ENCODE results near the gene CFAP97.
"Not testable (repeated sequence)": the region's sequence is repeated elsewhere in the genome, so short reads cannot be mapped to it uniquely, and the experiment has no call there.

CFAP97 gene

DNA sequence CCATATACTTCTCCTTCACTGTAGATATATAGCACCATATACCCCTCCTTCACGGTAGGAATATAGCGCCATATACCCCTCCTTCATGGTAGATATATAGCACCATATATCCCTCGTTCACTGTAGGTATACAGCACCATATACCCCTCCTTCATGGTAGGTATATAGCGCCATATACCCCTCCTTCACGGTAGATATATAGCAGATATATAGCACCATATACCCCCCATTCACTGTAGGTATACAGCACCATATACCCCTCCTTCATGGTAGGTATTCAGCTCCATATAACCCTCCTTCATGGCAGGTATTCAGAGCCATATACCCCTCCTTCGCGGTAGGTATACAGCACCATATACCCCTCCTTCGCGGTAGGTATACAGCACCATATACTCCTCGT, 18.1 kb upstream of the CFAP97 start:
- no peak for DNase-seq

DNA sequence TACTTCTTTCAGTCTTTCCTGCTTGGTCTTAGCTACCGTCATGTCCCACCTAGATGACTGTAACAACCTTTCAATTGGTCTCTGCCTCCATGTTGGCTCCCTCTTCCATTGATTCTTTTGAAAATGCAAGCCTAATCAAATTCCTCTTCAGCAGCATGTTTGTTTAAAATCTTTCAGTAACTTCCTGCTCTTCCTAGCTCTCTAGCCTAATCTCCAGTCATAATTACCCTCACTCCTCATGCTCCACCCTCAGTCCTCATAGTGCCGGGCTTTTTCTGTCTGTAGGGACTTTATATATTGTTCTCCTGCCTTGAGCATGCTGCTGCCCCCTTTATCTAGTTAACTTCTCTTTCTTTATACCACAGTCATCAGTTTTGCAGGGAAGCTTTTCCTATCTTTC, 17.7 kb upstream of the CFAP97 start:
- no peak for DNase-seq

DNA sequence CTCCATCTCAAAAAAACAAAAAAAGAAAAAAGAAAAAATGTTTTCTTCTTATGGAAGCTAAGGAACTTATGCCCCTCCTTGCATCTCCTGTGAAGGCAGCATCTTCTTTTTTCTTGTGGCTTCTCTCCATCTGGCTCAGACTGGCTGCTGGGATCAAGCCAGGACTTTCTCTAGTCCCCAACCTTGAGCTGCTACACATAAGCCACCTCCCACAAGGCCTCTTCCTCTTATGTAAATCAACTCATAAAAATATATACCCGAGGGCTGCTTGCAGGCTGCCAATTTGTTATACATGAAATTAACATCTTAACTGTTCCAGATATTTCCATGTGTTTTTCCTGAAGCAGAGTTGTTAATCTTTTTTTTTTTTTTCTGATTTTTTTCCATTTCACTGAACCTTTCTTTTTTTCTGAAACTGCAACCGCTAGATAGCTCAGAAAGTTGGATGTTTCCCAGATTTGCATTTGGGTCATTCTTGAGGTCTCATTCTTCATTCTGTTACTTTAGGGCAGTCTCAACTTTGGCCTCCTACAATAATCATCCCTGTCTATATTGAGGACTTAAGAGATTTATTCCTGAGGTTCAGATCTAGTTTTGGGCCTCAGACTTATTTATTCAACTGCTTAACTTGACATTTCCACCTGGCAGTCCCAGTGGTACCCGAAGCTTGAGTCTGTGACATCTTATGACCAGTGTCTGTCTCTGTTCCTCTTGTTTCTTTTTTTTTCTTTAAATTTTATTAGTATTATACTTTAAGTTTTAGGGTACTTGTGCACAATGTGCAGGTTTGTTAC, 15.9 kb upstream of the CFAP97 start:
- DNase-seq, result peak; percentile 84

DNA sequence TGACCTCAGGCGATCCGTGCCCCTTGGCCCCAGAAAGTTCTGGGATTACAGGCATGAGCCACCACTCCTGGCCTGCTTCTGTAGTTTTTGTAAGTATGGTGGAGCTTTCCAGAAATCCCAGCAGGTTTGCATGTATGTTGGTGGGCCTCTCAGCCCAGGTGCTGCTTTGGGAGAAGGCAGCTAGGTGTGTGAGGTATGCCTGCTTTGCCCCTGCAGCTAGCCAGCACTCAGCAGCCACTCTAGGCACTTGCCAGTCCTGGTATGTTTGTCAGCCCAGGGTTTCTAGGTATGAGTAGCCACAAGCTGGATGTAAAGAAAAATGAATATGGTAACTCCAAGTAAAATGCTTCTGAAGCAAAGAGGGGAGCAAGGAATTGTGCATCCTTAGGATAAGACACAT, 14.5 kb upstream of the CFAP97 start:
- DNase-seq, result no peak

DNA sequence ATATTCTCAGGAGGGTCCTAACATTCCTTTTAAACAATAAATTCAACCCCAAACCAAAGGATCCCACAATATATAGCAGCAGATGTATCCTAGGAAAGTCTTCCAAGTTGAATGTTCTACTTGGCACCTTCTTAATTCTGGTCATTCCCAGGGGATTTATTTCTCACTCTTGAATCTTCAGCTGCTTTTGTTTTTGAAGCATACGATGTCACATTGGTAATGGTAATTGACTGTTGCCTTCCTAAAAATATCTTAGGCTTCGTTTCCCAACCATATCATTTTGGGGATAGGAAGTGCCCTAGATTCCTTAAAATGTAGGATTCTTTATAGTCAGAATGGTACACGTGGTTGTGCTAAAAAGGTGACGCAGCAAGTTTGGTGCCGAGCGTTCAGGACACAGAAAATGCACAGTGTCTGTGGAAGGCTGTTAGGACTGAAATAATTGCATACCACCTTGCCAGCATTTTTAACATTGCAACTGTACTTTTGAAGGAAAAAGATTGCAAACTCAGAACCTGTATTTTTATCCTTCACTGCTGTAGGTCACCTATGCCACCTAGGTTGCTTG, 13.7 kb upstream of the CFAP97 start:
- no peak for DNase-seq

DNA sequence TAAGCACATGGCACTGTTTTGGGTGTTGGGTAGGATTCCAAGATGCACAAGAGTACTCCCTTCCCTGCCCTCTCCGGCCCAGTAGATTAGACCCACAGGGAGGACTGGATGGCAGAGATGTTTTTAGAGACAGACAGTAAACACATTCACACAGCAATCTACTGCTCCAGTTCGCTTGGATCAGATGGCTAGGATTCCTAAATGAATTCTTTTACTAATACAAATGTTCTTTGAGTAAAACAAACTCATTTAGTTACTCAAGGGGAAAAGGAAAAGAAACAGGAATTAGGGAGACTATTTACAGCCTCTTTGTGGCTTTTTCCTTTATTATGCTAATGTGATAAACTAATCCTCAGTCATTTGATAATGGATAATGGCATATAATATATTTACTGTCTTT, 11.5 kb upstream of the CFAP97 start:
- DNase-seq, result no peak

DNA sequence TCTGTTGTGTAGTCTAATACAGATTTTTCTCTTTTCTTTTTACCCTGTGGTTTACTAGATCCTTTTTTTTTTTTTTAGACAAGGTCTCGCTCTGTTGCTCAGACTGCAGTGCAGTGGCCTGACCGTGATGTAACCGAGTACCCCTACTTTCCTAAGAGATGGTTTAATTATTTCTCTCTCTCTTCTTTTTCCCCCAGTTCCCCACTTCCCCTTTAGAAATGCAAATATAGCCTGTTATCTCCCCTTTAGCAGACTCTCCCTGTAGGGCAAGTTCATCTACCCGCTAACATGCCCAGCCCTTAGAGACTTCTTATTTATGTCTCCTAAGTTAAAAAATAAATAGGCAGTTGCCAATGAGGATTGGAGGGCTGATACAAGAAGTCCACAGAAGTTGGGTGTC, 10.1 kb upstream of the CFAP97 start:
- DNase-seq, result no peak

DNA sequence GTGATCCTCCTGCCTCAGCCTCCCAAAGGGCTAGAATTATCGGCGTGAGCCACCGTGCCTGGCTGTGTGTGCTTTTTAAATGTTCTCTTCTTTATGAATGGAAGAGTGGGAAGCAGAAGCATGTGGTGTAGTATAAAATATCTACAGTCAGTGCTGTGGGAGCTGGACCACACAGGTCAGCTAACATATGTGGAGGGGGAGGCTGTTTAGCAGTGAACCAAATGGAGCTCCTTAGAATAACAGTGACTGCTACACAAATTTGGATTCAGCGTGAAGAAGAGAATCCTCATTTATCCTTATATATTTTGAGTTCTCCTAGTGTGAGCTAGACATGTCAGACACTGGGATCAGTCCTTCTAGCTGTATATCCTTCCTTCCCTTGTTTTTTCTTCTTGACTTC, 8.8 kb upstream of the CFAP97 start:
- no peak for DNase-seq

DNA sequence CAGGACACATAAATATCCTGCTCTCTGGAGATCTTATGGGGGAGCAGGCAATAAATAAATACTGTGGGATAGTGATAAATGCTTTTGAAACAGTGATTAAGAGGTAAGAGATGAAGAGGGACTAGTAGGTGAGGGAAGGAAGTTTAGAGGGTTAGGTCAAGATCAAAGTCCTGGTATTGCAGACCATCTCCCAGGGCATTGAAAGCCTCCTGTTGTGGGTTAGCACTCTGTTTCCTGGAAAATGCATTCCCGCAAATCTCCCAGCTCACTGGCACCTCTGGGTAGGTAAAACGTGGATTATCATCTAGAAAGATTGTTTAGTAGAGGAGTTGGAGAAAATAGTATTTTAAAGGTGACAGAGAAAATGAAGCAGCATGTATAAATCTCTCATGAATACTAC, 7.8 kb upstream of the CFAP97 start:
- no peak for DNase-seq

DNA sequence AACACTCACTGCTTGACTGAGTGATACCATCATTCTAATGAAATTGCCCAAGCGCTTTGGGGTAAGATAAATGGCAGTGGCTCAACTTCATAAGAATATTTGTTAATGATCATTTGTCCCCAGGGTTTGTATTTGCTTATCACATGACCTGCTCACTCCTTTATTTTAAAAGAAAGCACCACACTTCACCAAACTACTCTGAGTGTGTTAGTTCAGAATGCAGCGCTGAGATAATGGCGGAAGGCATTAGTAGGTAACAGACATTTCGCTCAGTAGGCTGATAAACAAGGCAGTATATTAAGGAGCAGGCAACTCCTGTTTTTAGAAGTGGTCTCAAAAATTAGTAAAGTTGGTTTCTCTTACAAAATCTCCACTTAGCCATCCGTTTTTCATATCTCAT, 7.2 kb upstream of the CFAP97 start:
- DNase-seq, result no peak

DNA sequence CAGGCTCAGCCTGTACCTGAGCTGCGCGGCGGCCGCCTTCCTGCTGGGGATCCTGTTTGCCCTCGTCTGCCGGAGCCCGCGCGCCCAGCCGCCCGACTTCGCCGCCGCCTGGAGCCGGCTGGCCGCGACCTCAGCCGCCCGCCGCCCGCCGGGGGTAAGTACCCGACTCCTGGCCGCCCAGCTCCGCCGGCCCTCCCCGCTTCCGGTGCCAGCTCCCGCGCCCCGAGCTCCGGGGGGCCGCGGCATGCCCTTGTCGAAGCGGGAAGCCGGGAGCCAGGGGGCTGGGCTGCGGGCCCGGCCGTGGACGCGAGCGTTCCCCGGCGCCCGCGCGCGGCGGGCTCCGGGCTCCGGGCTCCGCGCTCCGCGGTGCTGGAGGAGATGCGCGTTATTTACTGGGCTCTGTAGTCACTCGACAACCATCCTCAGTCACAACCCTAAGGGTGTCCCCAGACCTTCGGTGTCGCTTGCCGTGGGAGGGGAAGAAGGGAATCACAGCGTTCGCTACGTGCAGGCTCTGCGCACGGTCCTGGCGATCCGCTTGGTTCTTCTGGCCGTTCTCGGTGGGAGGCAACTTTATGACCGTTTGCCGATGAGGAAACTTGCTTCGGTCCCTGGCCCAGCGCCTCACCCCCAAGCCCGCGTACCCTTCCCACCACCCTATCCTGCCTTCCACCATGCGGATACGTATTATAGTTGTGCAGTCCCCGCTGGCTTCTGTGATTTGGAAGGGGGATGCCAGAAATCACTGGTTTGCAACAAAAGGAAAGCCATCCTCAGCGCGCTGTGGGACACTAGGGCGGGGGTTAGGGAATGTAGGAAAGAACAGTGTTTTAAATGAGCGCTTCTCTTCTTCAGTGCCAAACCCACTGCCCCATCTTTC, 6.5 kb upstream of the CFAP97 start:
- peak; percentile 71 for DNase-seq

DNA sequence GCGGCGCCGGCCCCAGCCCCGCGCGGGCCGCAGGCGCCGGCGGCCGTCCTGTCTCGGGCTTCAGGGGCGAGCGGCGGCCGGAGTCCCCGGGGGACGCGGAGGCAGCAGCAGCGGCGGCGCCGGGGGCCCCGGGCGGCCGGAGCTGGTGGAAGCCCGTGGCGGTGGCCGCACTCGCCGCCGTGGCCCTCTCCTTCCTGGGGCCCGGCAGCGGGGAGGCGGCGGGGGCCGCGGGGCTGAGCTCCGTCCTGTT, 6.0 kb upstream of the CFAP97 start:
- DNase-seq, result not testable (repeated sequence)

DNA sequence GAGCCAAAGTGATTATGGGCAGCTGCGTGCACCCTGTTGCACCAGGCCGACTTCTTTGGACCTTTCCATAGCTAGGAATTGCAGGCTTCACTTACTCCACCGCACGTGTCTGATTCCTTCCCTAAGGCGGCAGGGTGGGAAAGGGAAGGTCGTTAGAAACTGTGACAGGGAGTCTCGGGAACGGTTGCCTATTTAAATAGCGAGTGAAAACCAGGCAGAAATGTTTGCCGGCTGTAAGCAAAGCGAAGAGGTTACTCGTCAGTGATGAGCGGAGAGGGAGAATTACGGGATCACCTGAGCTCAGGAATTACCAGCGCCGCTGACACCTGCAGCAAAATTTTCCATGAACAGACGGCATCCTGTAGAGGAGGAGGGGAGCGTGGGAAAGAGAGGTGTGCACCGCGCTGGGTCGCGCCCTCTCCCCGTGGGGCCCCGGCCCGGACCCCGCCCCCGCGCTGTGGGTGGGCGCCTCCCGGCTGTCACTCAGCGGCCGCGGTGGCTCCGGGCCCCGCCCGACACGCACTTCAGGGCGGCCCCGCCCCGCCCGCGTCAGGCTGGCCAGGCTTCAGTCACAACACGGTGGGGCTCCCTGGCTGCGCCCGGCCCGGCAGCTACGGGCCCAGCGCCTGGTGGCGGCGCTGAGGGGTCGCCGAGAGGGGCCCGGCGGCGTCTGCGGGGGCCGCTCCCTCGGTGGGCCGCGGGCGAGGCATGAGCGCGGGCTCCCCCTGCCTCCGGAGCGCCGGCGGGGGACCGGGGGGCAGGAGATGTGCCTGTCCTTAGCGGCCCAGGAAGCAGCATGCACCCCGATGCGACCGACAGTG, 5.4 kb upstream of the CFAP97 start, which contains the start of gene SNX25:
SNX25 (plus strand) TSS at position 568 of the 821 bp plus-strand sequence; CDS start at position 797, 229 bp downstream.
- peak; percentile 89 for DNase-seq

DNA sequence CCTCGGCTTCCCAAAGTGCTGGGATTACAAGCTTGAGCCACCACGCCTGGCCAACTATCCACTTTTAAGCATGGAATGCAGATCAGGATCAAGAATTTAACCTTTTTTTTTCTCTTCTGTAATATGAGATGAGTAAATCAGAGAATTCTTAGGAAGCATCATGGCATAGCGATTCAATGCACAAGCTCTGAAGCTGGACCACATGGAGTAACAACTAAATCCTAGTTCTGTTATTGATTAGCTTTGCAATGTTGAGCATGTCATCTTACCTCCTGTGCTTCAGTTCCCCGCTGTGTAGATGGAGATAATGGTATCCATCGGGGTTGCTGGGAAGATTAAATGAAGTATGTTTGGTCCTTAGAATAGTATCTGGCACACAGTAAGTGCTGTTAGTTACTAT, 3.7 kb upstream of the CFAP97 start:
- no peak for DNase-seq

DNA sequence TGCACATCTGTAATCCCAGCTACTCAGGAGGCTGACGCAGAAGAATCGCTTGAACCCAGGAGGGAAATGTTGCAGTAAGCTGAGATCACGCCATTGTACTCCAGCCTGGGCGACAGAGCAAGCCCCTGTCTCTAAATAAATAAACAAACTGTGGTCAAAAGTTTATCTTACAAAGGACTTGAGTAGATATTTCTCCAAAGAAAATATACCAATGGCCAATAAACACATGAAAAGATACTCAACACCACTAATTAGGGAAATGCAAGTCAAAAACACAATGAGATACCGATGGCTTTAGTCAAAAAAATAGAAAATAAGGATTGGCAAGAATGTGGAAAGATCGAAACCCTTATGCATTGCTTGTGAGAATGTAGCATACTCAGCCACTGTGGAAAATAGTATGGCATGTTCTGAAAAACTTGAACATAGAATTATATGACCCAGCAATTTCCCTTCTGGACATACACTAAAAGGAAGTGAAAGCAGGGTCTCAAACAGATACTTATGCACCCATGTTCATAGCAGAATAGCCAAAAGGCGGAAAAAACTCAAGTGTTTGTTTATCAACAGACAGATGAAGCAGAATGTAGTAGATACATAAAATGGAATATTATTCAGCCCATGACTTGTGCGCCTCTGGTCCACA, 2.0 kb upstream of the CFAP97 start:
- DNase-seq, result no peak

DNA sequence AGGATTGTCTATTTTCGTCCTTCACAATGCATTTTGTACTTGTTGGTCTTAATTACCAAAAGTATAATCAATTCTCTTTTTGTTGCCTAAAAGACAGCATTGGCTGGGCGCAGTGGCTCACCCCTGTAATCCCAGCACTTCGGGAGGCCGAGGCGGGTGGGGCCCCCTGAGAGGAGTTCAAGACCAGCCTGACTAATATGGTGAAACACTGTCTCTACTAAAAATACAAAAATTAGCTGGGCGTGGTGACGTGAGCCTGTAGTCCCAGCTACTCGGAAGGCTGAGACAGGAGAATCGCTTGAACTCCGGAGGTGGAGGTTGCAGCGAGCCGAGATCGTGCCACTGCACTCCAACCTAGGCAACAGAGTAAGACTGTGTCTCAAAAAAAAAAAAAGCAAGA, 1.3 kb upstream of the CFAP97 start:
- not testable (repeated sequence) for DNase-seq

DNA sequence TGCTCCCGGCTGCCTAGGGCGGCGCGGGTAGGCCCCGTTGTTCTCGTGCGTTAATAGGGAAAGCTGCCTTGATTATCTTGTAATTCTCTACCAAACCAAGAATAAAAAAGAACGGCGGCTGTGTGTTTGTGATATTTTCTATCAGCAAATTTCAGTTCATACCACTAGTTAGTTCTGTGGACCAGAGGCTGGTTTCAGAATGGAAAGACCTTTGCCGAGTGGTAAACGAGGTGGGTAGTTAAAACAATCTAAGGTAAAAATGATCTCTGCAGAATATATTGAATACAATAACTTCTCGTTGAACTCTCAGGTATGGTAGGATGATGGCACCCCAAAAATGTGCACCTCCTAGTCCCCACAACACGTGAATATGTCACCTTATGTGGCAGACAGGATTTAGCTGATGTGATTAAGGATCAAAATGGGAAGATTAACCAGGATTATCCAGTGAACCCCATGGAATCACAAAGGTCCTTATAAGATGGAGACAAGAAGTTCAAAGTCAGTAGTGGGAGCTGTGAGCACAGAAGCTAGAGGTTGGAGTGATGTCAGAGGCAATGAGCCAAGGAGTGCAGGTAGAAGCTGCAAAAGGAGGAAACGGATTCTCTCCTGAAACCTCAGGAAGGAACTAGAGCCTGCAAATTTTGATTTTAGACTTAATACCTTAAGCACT, 574 bp upstream of the CFAP97 start:
- DNase-seq, result no peak

DNA sequence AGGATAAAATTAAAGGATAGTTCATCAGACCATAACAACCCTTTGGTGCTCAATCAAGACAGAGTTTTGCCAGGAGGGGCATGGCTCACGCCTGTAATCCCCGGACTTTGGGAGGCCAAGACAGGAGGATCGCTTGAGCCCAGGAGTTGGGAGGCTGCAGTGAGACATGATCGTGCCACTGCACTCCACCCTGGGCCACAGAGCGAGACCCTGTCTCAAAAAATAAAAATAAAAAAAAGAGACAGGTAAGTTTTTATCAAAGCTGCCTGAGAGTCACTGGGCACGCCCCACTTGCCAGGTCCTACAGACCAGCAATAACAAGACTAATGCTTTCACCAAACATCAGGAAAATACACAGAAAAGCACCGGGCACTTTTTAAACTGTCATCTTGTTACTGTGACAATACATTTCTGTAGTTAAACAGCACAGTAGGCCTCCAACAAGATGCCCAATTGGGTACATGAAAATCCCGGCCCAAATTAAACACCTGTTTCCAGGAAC, 765 bp downstream of the CFAP97 start:
- no peak for DNase-seq

DNA sequence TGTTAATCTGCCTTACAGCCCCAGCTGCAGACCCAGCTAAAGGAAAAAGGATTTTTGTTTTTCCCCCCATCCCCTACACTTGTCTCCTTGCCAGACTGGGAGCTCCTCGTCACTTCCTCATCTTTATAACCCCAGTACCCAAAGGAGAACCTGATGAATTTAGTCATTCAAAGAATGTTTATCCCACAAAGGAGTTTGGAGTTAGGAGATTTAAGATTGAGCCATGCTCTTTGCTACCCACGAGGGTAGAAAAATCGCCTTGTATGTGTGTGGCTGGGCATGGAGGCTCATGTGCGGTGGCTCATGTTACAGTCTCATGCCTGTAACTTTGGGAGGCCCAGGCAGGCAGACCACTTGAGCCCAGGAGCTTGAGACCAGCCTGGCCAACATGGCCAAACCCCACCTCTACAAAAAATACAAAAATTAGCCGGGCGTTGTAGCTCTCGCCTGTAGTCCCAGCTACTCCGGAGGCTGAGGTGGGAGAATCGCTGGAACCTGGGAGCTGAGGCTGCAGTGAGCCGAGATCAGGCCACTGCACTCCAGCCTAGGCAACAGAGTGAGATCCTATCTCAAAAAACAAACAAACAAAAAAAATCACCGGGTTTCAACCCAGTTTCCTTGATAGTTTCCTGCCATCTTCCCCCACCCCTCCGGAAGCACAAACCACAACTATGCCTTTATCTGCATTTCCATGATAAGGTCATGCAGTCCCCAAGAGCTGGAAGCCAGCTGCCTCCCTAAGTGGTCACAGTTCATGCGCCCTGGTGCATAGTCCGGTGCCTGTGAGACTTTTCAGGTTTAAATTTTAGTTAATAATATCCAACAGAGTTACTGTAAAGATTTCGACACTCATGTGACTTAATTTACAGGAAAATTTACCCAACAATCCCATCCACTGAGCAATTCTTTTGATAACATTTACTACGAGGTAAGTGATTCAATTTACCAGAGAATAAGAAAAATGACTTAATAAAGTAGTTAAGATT, 1.5 kb downstream of the CFAP97 start:
- DNase-seq, result no peak

DNA sequence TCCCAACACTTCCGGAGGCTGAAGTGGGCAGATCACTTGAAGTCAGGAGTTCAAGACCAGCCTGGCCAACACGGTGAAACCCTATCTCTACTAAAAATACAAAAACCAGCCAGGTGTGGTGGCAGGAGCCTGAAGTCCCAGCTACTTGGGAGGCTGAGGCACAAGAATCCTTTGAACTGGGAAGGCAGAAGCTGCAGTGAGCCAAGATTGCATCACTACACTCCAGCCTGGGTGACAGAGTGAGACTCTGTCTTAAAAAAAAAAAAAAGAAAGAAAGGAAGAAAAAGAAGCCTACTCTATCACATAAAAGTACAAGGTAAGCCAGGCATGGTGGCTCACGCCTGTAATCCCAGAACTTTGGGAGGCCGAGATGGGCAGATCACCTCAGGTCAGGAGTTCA, 5.6 kb downstream of the CFAP97 start:
- DNase-seq, result not testable (repeated sequence)

DNA sequence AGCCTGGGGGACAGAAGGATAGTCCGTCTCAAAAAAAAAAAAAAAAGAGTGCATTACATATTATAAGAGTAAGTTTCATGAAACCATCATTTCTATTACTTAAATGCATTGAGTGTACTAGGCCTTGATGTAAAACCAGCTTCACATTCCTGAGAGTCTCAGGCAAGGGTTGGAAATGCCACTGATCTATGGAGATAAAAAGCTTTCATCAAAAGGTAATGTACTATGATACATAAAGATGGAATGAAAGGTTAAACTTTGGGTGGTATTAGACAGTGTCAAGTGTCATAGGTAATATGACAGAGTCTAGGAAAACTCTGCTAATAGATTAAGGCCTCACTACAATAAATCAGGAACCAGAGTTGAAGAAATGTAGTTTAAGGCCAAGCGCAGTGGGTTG, 7.4 kb downstream of the CFAP97 start:
- no peak for DNase-seq
